ENCODE data around the gene SCAF1.

SCAF1 gene

DNA sequence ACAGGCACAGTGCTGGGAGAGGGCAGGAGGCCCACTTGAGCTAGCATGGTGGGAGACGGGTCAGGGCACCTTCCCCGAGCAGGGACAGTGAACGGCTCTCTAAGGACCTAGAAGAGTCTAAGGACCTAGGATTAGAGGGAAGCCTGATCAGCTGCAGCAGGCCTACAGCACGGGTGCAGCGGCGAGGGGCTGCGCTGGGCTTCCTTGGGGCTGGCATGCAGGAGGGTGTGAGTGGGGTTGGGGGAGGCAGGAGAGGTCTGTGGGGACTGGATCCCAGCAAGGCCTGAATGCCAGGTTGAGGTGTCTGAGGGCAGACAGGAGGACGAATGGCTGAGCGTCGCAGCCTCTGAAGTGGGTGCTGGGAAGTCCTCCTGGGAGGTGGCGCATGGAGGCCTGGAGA, 3.6 kb downstream of the SCAF1 start:
- DNase-seq, result no peak

DNA sequence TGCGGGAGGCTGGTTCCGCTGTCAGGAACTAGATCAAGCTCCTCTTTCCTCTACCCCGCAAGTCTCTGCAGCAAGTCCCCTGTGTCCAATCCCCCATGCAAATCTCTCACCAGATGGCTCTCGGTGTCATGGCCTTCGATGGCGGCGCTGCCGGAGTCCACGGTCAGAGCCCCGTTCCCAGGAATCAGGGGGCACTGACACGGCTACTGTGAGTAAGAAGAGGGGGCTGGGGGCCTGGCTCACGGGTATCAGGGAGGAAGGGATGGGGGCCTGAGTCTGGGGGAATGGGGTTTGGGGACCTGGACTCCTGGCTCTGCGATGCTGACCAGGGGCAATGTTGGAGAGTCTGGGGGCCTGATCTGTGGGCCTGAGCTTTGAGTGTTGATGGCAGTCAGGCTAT, 4.0 kb downstream of the SCAF1 start:
- DNase-seq, result no peak

DNA sequence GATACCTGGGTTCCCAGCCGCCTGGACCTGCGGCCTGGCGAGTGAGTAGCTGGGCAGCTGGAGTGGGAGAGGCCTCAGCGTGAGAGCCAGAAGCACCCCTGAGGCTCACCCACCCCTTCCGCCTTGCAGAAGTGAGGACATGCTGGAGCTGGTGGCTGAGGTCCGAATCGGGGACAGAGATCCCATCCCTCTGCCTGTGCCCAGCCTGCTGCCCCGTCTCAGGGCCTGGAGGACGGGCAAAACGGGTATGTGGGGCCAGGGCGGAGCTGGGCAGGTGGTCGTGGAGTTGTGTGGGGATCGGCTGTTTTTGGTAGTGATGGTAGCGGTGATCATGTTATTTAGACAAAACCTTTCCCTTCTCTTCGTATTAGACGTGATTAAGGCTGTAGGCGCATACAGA, 4.6 kb downstream of the SCAF1 start:
- no peak for DNase-seq

DNA sequence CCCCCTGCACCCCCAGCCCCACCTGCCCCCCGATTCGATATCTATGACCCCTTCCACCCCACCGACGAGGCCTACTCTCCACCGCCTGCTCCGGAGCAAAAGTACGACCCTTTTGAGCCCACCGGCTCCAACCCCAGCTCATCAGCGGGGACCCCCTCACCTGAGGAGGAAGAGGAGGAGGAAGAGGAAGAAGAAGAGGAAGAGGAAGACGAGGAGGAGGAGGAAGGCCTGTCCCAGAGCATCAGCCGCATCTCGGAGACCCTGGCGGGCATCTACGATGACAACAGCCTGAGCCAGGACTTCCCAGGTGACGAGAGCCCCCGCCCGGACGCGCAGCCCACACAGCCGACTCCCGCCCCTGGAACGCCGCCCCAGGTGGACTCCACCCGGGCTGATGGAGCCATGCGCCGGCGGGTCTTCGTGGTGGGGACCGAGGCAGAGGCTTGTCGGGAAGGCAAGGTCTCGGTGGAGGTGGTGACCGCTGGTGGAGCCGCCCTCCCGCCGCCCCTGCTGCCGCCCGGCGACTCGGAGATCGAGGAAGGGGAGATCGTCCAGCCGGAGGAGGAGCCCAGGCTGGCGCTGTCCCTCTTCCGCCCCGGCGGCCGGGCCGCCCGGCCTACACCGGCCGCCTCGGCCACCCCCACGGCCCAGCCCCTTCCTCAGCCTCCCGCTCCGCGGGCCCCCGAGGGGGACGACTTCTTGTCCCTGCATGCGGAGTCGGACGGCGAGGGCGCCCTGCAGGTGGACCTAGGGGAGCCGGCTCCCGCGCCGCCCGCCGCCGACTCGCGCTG, 9.2 kb downstream of the SCAF1 start:
- no peak for DNase-seq

DNA sequence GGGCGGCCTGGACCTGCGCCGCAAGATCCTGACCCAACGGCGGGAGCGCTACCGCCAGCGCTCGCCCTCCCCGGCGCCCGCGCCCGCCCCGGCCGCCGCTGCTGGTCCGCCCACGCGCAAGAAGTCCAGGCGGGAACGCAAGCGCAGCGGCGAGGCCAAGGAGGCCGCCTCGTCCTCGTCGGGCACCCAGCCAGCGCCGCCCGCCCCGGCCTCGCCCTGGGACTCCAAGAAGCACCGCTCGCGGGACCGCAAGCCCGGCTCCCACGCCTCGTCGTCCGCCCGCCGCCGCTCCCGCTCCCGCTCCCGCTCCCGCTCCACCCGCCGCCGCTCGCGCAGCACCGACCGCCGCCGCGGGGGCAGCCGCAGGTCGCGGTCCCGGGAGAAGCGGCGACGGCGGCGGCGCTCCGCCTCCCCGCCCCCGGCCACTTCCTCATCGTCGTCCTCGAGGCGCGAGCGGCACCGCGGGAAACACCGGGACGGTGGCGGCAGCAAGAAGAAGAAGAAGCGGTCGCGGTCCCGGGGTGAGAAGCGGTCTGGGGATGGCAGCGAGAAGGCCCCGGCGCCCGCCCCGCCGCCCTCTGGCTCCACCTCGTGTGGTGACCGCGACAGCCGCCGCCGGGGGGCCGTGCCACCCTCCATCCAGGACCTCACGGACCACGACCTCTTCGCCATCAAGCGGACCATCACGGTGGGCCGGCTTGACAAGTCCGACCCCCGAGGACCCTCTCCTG, 10.0 kb downstream of the SCAF1 start:
- DNase-seq, result no peak

DNA sequence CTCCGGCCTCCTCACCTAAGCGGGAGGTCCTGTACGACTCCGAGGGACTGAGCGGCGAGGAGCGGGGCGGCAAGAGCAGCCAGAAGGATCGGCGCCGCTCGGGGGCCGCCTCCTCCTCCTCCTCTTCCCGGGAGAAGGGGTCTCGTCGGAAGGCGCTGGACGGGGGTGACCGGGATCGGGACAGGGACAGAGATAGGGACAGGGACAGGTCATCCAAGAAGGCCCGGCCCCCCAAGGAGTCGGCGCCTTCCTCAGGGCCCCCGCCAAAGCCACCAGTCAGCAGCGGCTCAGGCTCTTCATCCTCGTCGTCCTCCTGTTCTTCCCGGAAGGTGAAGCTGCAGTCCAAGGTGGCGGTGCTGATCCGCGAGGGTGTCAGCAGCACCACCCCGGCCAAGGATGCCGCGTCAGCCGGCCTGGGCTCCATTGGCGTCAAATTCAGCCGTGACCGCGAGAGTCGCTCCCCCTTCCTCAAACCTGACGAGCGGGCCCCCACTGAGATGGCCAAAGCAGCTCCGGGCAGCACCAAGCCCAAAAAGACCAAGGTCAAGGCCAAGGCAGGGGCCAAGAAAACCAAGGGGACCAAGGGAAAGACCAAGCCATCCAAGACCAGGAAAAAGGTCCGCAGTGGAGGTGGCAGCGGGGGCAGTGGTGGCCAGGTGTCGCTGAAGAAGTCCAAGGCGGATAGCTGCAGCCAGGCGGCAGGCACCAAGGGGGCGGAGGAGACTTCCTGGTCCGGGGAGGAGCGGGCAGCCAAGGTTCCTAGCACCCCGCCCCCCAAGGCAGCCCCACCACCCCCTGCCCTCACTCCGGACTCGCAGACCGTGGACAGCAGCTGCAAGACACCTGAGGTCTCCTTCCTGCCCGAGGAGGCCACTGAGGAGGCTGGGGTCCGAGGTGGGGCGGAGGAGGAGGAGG, 10.8 kb downstream of the SCAF1 start:
- DNase-seq, result no peak

DNA sequence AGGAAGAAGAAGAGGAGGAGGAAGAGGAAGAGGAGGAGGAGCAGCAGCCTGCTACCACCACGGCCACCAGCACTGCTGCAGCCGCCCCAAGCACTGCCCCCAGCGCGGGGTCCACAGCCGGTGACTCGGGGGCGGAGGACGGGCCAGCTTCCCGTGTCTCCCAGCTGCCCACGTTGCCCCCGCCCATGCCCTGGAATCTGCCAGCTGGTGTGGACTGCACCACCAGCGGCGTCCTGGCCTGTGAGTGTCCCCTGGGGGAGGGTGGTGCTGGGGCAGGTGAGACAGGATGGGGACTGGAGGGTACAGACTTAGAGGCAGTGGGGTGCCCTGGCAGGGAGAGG, 11.4 kb downstream of the SCAF1 start:
- no peak for DNase-seq

DNA sequence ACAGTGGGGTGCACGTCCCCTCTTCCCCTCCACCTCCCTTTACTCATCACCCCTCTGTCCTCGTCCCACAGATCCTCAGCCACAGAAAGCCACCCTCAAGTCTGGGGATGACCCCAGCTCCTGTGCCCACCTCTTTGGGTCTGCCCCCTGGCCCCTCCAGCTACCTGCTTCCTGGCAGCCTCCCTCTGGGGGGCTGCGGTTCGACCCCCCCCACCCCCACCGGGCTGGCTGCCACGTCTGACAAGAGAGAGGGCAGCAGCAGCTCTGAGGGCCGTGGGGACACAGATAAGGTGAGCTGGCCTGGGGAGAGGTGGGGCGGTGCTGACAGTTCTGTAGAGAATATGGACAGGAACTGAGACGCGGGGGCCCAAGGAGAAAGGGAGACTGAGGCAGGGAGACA, 12.6 kb downstream of the SCAF1 start:
- no peak for DNase-seq

DNA sequence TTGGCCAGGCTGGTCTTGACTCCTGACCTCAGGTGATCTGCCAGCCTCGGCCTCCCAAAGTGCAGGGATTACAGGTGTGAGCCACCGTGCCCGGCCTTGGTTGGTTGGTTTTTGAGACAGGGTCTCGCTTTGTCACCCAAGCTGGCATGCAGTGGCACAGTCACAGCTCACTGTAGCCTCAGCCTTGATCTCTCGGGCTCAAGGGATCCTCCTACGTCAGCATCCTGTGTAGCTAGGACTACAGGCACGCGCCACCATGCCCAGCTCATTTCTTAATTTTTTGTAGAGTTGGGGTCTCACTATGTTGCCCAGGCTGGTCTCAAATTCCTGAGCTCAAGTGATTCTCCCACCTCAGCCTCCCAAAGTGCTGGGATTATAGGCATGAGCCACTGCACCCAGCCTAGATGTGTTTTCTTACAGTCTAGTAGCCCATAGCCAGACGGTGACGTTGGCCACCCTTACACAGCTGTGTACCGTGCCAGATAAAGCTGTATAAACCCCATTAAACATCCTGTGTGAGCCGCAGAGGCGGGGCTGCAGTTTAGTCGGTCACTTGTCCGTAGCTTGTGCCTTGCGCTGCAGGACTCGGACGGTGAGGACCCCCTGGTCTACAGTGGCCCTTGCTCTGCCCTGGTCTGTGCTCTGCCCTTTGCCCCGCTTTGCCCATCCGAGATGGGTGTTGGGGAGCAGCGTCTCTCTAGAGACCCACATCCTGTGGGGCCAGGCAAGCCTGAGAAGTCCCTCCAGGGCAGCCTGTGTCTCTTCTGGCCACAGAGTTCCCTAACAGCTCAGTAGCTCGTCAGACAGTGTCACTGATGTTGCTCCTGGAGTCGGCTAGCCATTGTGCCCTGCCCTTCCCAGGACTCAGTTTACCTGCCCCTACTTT, 13.8 kb downstream of the SCAF1 start:
- no peak for DNase-seq

DNA sequence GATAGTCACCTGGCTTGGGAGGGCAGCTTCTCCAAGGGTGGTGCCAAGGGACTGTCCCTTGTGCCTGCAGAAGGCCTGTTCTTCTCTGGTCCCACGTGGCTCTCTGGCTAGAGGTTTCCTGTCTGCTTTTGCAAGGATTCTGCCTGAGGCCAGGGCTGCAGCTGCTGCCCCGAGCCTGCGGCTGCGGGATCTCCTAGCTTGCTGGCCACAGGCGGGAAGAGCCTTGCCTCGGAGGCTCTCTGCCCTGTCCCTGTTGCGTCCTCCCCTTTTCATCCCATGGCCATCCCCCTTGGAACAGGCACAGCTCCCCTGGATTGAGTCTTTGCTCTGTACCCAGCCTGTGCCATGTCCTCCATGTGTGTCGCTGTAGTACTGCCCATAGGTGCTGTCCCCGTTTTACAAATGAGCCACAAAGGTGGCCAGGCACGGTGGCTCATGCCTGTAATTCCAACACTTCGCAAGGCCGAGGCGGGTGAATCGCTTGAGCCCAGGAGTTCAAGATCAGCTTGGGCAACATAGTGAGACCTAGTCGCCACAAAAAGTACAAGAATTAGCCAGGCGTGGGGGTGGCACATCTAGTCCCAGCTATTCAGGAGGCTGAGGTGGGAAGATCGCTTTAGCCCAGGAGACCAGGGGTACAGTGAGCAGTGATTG, 14.6 kb downstream of the SCAF1 start:
- no peak for DNase-seq

DNA sequence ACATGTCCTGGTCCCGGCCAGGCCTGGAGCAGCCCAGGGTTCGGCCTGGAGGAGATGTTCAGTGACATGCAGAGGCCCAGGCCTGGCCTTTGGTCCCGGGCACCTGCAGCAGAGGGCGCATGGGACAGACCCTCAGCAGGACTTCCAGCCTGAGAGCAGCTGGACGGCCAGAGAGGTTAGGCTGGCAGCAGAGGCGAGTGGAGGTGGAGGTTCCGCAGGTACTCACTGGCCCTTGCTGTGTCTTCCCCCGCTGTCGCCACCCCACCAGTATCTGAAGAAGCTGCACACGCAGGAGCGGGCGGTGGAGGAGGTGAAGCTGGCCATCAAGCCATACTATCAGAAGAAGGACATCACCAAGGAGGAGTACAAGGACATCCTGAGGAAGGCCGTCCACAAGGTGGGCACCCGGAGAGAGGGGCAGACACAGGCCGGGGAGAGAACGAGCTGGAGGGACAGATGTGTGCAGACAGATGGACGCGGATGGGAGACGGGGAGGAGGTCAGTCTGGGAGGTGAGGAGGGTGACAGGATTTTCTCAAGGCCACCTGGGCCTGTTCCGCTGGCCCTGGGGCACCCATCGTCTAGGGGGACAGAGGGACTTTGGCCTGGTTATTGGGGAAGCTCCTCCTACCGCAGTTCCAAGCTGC, 15.6 kb downstream of the SCAF1 start:
- DNase-seq, result no peak

DNA sequence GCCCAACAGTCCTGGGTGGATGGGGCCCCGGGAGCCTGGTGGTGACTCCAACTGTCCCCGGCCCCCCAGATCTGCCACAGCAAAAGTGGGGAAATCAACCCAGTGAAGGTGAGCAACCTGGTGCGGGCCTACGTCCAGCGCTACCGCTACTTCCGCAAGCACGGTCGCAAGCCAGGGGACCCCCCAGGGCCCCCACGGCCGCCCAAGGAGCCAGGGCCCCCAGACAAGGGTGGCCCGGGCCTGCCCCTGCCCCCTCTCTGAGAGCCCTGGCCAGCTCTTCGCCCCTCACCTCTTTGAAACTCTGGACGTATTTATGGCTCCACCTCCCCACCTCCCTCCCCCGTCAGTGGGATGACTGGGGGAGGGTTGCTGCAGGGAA, 16.1 kb downstream of the SCAF1 start:
- no peak for DNase-seq

DNA sequence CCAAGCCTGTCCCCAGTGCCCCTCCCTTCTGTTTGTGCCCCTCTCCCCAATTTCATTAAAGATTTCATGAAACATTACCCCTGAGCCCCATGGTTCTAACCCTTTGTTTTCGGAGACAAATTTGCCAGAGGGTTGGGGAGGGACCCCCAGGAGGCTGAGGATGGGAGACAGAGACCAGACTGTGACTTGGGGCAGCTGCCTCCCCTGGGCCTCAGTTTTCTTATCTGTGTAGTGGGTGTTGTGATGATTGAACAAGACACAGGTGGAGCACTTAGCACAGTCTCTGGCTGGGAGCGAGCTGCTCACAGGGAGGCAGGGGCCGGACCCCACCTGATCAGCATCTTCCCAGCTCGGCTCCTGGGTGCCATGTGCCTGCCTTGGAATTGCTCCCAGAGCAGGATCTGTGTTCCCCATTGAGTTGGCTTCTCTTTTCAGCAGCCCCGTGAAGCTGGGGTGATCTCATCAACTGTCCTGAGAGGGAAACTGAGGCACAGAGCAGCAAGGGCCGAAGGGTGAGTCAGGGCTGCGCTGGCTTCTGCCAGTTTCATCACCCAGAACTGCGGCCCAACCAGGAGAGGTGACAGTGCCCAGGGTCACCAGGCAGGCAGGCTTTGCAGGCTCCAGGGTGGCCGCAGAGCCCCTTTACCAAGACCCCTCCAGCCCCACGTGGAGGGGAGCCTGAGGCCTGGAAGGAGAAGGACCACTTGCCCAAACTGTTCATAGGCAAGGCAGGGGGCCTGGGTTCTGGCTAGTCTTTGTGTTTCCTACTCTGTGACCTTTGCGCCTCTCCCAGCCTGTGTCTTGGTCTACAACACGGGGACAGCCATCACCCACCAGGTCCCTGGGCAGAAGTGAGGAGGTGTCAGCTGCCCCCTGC, 16.8 kb downstream of the SCAF1 start:
- DNase-seq, result no peak

DNA sequence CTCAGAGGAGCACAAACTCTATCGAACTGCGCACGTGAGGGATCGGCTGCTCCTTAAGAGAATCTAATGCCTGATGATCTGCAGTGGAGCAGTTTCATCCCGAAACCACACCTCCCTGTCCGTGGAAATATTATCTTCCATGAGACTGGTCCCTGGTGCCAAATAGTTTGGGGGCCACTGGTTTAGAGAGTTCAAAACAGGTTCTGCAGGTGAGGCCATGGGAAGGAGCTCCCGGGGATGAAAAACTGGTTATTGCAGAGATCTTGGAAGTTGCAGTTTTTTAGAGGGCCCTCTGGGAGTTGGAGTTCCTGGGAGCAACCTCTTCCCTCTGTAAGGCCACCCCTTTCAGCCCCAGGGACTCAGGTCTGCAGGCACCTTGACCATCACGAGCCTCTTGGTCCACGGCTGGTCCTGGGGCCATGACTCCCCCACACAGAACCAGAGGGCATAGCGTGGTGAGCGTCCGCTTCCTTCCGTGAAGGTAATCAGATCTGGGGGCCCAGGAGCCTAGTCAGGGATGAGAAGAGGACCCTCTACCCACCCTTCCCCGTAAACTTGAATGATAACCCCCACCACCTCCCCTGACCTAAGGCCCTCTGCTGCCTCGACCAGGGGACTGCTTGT, 18.4 kb downstream of the SCAF1 start:
- no peak for DNase-seq

DNA sequence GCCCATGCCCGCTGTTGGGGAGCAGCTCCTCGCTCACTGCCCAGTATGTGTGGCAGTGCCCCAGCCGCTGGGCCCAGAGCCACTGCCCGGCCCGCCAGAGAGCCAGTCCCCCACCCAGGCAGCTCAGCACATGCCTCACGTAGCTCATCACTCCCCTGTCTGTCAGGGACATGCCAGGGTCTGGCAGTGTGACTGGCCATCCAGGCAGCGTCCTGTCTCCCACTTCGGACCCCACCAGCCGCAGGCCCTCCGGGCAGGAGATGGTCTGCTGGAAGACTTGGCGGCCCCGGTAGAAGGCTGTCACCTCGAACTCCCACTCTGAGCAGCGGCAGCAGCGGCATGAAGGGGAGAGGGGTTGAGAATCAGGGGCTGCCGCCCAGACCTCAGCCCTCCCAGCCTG, 20.0 kb downstream of the SCAF1 start:
- no peak for DNase-seq

DNA sequence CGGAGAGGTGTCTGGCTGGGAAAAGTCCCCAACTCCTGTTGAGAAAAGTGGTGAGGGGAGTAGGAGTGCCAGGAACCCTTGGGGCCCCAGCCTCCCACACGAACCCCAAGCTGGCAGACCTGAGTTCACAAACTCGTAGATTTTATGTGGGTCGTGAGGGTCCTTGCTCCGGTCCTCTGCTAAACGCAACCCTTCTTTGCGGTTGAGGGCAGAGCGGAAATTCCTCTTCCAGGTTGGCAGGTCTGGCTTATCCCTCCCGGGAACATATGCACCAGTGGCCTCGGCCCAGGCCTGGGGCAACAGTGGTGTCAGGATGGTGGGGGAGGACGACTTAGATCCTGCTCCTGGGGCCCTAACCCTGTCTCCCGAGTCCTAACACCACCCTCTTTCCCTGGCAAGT, 21.2 kb downstream of the SCAF1 start:
- DNase-seq, result no peak

DNA sequence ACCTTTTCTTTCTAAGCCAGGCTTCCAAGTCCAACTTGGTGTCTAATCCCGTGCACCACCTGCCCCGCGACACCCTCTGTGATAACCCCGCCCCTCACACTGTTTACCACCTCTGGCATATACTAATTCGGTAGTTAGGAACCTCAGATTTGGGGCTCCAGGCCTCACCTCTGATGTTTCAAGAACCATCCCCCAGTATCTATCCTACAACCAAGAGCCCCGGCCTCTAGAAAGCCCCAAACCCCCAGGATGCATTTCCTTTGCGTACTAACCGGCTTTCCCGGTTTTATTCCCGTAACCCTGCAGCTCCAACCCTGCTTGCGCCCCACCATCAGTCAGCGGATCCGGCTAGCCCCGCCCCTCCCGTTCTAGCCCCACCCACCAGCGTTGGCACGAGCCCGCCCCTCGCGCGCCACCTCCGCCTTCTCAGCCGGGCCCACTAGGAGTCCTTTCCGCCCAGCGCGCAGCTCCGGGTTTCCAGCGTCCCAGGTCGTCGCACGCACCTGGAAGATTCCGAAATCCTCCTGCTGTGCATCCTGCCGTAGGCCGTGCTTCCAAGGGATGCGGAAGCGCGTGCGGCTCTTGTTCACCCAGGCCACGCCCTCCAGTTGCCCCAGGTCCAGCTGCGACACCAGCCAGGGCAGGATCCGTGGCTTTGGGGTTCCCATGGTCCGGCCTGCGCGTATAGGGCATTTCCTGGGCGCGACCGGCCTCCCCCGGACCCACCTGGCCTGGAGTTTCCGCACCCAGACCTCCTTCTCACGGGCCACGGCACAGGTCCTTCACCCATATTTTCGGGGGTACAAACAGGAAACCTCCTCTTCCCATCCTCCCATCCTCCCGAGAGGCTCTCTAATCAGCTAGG, 22.4 kb downstream of the SCAF1 start:
- no peak for DNase-seq

DNA sequence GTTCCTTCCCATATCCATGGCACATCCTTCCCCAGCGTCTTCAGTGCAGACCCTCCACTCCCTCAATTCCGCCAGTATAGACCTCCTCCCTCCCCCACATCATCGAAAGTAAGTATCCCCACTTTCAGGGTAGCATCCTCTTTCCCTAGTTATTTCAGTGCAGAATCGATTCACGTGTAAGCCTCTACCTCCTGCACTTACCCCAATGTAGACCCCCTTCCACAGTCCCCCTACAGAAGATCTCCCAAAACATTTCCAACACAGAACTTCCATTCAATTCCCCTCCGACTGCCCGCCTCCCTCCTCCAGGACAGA, 23.0 kb downstream of the SCAF1 start:
- no peak for DNase-seq
